GM13977 (cell line): ENCODE results near the gene FAM174C.

ENCODE experiments used
- DNase-seq: peaks from one replicate; pipeline ENCODE4 v3.0.0; 2012; ENCODE audit warnings: low spot score
- CTCF ChIP-seq: IDR thresholded peaks from 2 replicates; pipeline ENCODE4 v1.5.1; 2012; ENCODE audit warnings: mild to moderate bottlenecking, control low read depth; ENCODE audit not compliant: insufficient read depth; ENCODE audit errors: extremely low read depth, missing control alignments
- in situ Hi-C: fragments of 300-500 bp; cut with MboI; formaldehyde crosslinking; loops from one replicate; pipeline ENCODE4 v1.12.0; 2022; ENCODE audit warnings: low sequenced_read_pairs, low pct_unique_long_range_greater_than_20kb, mixed read lengths, inconsistent platforms; ENCODE audit not compliant: unreplicated experiment

FAM174C gene

GRCh38 chr19:1248139-1248785, 27.1 kb upstream of the FAM174C start, which contains the start of gene MIDN:
Gene MIDN (plus strand): TSS chr19:1248583. CDS start chr19:1250297, 1,714 bp downstream.
- DNase-seq = peak; percentile 90
- in situ Hi-C loops = no loop called here

GRCh38 chr19:1248786-1249297, 26.5 kb upstream of the FAM174C start:
- TF ChIP-seq CTCF = peak; percentile 89
- in situ Hi-C loops = no loop called here
- peak; percentile 87 for DNase-seq

More at GRCh38 chr19:1248139-1248785, 27.1 kb upstream of the FAM174C start, which contains the start of gene MIDN:
- peak; percentile 59 for TF ChIP-seq CTCF

GRCh38 chr19:1249298-1249989, 25.9 kb upstream of the FAM174C start:
- DNase-seq = peak; percentile 99
- in situ Hi-C loops = no loop called here
- TF ChIP-seq CTCF = no peak

- no peak for TF ChIP-seq CTCF
- no peak for DNase-seq
- in situ Hi-C loops = no loop called here
Observed at GRCh38 chr19:1249990-1250436, 25.3 kb upstream of the FAM174C start.

GRCh38 chr19:1250437-1251260, 24.7 kb upstream of the FAM174C start:
- in situ Hi-C loops = no loop called here
- TF ChIP-seq CTCF = peak; percentile 2
- DNase-seq = peak; percentile 75

- in situ Hi-C loops = no loop called here
- no peak for TF ChIP-seq CTCF
- no peak for DNase-seq
Observed at GRCh38 chr19:1251330-1252220, 23.8 kb upstream of the FAM174C start.
